ENCODE results near the gene PCDH19.

- TF ChIP-seq CTCF (IDR thresholded peaks at IDR 0.05) (no peak), POLR2A (IDR thresholded peaks at IDR 0.05) (no peak)
Measured at GRCh38 chrX:100294965-100295364, 115.1 kb downstream of the PCDH19 start.

Data from body of pancreas (tissue), 4 donors.